SK-N-SH (cell line): ENCODE data around the gene ASTN2. TPM values are rescaled to one million over a fixed set of nuclear protein-coding genes. Genes with fewer than 3 reads are reported as not detected.

Experiments used
- CTCF ChIA-PET: fragments of 300-600, 350-600 bp; formaldehyde crosslinking; extraction: SDS; loops from one replicate; lab custom pipeline; 2021; lab: Yijun Ruan, JAX
- POLR2A ChIA-PET: fragments of 350-600 bp; sonication (Branson Sonifier 250); formaldehyde crosslinking; extraction: SDS; loops from one replicate; lab custom pipeline; 2020; ENCODE audit warnings: antibody characterized with exemption, inconsistent platforms; lab: Yijun Ruan, JAX
- DNase-seq: peaks from one replicate; pipeline ENCODE4 v3.0.0; 2012
- H2AFZ ChIP-seq: fragments of 200-600 bp; sonication (generic); 2 replicates; pipeline ENCODE4 v1.8.1; 2016; ENCODE audit warnings: antibody characterized with exemption, mild to moderate bottlenecking, low read depth
- H3F3A ChIP-seq: fragments of 200-600 bp; sonication (generic); replicated peaks from 2 replicates; pipeline ENCODE3; 2016; ENCODE audit warnings: antibody characterized with exemption, mild to moderate bottlenecking; ENCODE audit not compliant: insufficient read depth
- H3K27ac ChIP-seq, 2 experiments: fragments of 200-500 bp in 1 of 2; fragments of 200-600 bp in 1 of 2; sonication (Bioruptor generic) in 1 of 2; sonication (generic), shearing (Covaris generic) in 1 of 2; 2 replicates each; pipeline versions ENCODE4 v1.5.1 to v1.6.1; 2014 to 2016; ENCODE audit warnings: low read depth in 2 of 2, inconsistent platforms in 1 of 2, low read length in 1 of 2, mild to moderate bottlenecking in 1 of 2, mixed read lengths in 1 of 2
- H3K27me3 ChIP-seq: fragments of 200-600 bp; sonication (generic), shearing (Covaris generic); 2 replicates; pipeline ENCODE4 v1.6.1; 2016; ENCODE audit warnings: mixed run types; ENCODE audit not compliant: insufficient read depth
- H3K36me3 ChIP-seq, 2 experiments: fragments of 200-500 bp in 1 of 2; fragments of 200-600 bp in 1 of 2; sonication (Bioruptor generic) in 1 of 2; sonication (generic) in 1 of 2; replicated peaks in 1 of 2; 2 replicates each; pipeline versions ENCODE3 to v1.5.1; 2014 to 2016; ENCODE audit warnings: low read length in 1 of 2, mild to moderate bottlenecking in 1 of 2; ENCODE audit not compliant: insufficient read depth in 2 of 2, control insufficient read depth in 1 of 2
- H3K4me1 ChIP-seq, 2 experiments: fragments of 200-500 bp in 1 of 2; fragments of 200-600 bp in 1 of 2; sonication (Bioruptor generic) in 1 of 2; sonication (generic), shearing (Covaris generic) in 1 of 2; 2 replicates each; pipeline versions ENCODE4 v1.5.1 to v1.6.1; 2014 to 2016; ENCODE audit warnings: low read depth in 1 of 2, low read length in 1 of 2, mixed run types in 1 of 2; ENCODE audit not compliant: insufficient read depth in 2 of 2, control insufficient read depth in 1 of 2
- H3K4me2 ChIP-seq: fragments of 200-600 bp; sonication (generic), shearing (Covaris generic); 2 replicates; pipeline ENCODE4 v1.6.1; 2017; ENCODE audit warnings: mixed run types
- H3K4me3 ChIP-seq, 2 experiments: fragments of 200-500 bp in 1 of 2; fragments of 200-600 bp in 1 of 2; sonication (Bioruptor generic) in 1 of 2; sonication (generic), shearing (Covaris generic) in 1 of 2; 2 replicates each; pipeline versions ENCODE4 v1.5.1 to v1.8.1; 2014 to 2016; ENCODE audit warnings: low read depth in 2 of 2, inconsistent platforms in 1 of 2, low read length in 1 of 2, mild to moderate bottlenecking in 1 of 2, mixed read lengths in 1 of 2, moderate library complexity in 1 of 2
- H3K79me2 ChIP-seq: fragments of 200-600 bp; sonication (generic); 2 replicates; pipeline ENCODE4 v1.8.1; 2017; ENCODE audit warnings: mild to moderate bottlenecking; ENCODE audit not compliant: insufficient read depth
- H3K9ac ChIP-seq: fragments of 200-600 bp; sonication (generic); 2 replicates; pipeline ENCODE4 v1.6.1; 2017; ENCODE audit warnings: mixed run types
- H3K9me2 ChIP-seq: fragments of 200-600 bp; sonication (generic); 2 replicates; pipeline ENCODE4 v1.6.1; 2017; ENCODE audit warnings: mixed run types
- H3K9me3 ChIP-seq: fragments of 200-600 bp; sonication (generic); 2 replicates; pipeline ENCODE4 v1.6.1; 2017; ENCODE audit warnings: mixed run types, mild to moderate bottlenecking, moderate library complexity
- H4K20me1 ChIP-seq: fragments of 200-600 bp; sonication (generic); 2 replicates; pipeline ENCODE4 v1.6.1; 2017; ENCODE audit warnings: mild to moderate bottlenecking, mixed run types; ENCODE audit not compliant: insufficient read depth
- CHD2 ChIP-seq: fragments of 150-350 bp; IDR thresholded peaks from 2 replicates; pipeline ENCODE4 v1.6.1; 2018; ENCODE audit warnings: low read length; ENCODE audit not compliant: partially characterized antibody
- CTCF ChIP-seq: fragments of 200-600 bp; sonication (generic); IDR thresholded peaks from 2 replicates; pipeline ENCODE4 v1.6.1; 2017; ENCODE audit warnings: antibody characterized with exemption, mild to moderate bottlenecking, moderate library complexity
- EP300 ChIP-seq, 2 experiments: IDR thresholded peaks; 2 replicates each; pipeline versions ENCODE4 v1.4.0 to v1.6.1; 2012; ENCODE audit warnings: borderline replicate concordance in 1 of 2, low read depth in 1 of 2, low read length in 1 of 2
- FOXJ3 ChIP-seq: sonication (generic); formaldehyde crosslinking; IDR thresholded peaks from 2 replicates; pipeline ENCODE4 v1.5.1; 2020; ENCODE audit warnings: mild to moderate bottlenecking, missing genetic modification reagents
- GABPA ChIP-seq: IDR thresholded peaks from 2 replicates; pipeline ENCODE4 v1.4.0; 2012; ENCODE audit warnings: low read depth, mild to moderate bottlenecking
- GATA2 ChIP-seq: sonication (generic); formaldehyde crosslinking; IDR thresholded peaks from 2 replicates; pipeline ENCODE4 v1.5.0; 2020; ENCODE audit warnings: mild to moderate bottlenecking, missing genetic modification reagents
- MEF2A ChIP-seq: IDR thresholded peaks from 2 replicates; pipeline ENCODE4 v1.4.0; 2012; ENCODE audit warnings: low read depth, borderline replicate concordance
- NRF1 ChIP-seq: IDR thresholded peaks from 2 replicates; pipeline ENCODE4 v1.6.1; 2012; ENCODE audit warnings: low read depth, mild to moderate bottlenecking, low read length
- PBX3 ChIP-seq: IDR thresholded peaks from 2 replicates; pipeline ENCODE4; 2012
- RAD21 ChIP-seq: IDR thresholded peaks from 2 replicates; pipeline ENCODE4 v1.6.1; 2012; ENCODE audit warnings: mild to moderate bottlenecking, low read length
- RCOR1 ChIP-seq: fragments of 150-350 bp; IDR thresholded peaks from 2 replicates; pipeline ENCODE4 v1.6.1; 2017; ENCODE audit warnings: antibody characterized with exemption, low read length
- SIN3A ChIP-seq: IDR thresholded peaks from 2 replicates; pipeline ENCODE4 v1.6.1; 2012; ENCODE audit warnings: low read depth, mild to moderate bottlenecking, low read length, moderate library complexity, borderline replicate concordance
- TAF1 ChIP-seq: IDR thresholded peaks from 2 replicates; pipeline ENCODE4 v1.6.1; 2012; ENCODE audit warnings: low read depth, mild to moderate bottlenecking, low read length, moderate library complexity, borderline replicate concordance
- TEAD4 ChIP-seq: IDR thresholded peaks from 2 replicates; pipeline ENCODE4 v1.4.0; 2012; ENCODE audit warnings: mild to moderate bottlenecking, borderline replicate concordance; ENCODE audit not compliant: insufficient read depth
- WGBS: methylation state at CpG from one replicate; pipeline ENCODE4 v1.1.6; 2017; ENCODE audit warnings: low lambda C conversion rate; 5-methylcytosine and 5-hydroxymethylcytosine counted together
- polyA plus RNA-seq, 3 experiments: library from polyadenylated mRNA; depleted of rRNA; stranded (reverse); fragments of >200 nt; gene quantifications; 2 replicates each; pipeline ENCODE4 v1.2.3, GENCODE V29; 2012

ASTN2 gene
- polyA plus RNA-seq, 1 of the 3 experiments (the other 2 are of a cell fraction) = 6.6 TPM

DNA sequence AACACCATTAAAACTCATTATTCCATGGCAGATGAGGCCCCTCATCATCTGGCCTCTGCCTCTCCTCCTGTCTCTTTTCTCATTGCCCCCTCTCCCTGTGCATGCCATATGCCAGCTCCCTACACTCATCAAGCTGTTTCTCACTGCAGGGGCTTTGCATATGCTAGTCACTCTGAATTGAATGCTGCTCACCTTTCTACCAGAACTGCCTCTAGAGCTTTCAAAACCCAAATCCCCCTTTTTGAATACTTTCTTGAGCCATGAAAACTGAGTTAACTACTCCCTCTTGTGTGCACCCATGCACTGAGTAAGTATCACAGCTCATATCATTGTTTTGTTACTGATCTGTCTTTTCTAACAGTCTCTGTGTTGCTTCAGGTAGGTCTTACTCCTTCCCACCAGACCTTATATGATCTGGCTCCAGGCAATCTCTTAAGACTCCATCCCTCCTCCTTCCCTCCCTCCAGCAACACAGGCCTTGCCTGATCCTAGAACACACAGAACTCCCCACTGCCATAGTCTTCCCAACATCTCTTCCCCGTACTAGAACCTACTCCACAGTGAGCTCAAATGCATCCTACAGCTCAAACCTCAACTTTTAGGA, 60.5 kb downstream of the ASTN2 start:
- WGBS = 8% methylated on average over 1 of the region's 1 CpG
- peaks cover 0 to under 1% of the 10 kb centered on the region in 2 experiments for H3K36me3 ChIP-seq
- ChIA-PET POLR2A (interaction anchor here (0.6 to 2.6 kb wide), 5 partner anchors 9 to 77 kb away, joined by 3 to 18 read pairs (median 3); no protein-coding TSS in a partner anchor), CTCF (interaction anchor here (0.7 to 2.4 kb wide), 17 partner anchors 9 to 362 kb away, joined by 3 to 20 read pairs (median 4); no protein-coding TSS in a partner anchor)
- no peaks in the 10 kb centered on the region for H3K9me2 ChIP-seq
- no peak overlapping the region for H2AFZ ChIP-seq
- no peaks in the 10 kb centered on the region for H3F3A ChIP-seq
- TF ChIP-seq RAD21 (peak; percentile 61), CTCF (no peak)
- no peak overlapping the region for H3K9ac ChIP-seq
- H3K4me1 ChIP-seq = peaks cover 0 to 19% of the 10 kb centered on the region in 2 experiments; a peak in 2 of 4 replicates
- H3K79me2 ChIP-seq = no peaks in the 10 kb centered on the region
- H4K20me1 ChIP-seq = no peaks in the 10 kb centered on the region
- peak overlapping the region in 1 of 2 experiments; percentile 97; a peak in 2 of 4 replicates for H3K27ac ChIP-seq
- no peak overlapping the region for H3K4me3 ChIP-seq
- no peak for DNase-seq
- H3K4me2 ChIP-seq = no peak overlapping the region
- no peaks in the 10 kb centered on the region for H3K9me3 ChIP-seq
- no peaks in the 10 kb centered on the region for H3K27me3 ChIP-seq

GRCh38 chr9:117344892-117345660, 69.8 kb downstream of the ASTN2 start:
- CTCF ChIA-PET = interaction anchor here (0.7 to 1.7 kb wide), 5 partner anchors 9 to 98 kb away, joined by 3 to 7 read pairs (median 4); no protein-coding TSS in a partner anchor
- Histone ChIP-seq H3K9ac (no peak overlapping the region), H3K9me3 (no peaks in the 10 kb centered on the region)

DNA sequence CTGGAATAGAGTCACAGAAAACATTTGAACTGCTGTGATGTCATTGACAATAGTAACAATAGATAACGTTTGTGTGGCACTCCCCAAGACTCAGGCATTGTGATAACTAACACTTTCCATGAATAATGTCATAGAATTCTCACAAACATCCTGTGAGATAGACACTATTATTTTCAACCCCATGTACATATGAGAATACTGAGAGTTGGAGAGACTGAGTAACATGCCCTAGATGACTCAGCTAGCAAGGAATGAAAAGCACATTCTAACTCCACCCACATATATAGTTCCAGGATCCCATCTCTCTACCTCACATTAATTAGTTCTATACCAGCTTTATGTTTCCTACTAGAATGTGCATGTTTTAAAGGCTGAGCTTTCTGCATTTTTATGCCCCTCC, 71.4 kb downstream of the ASTN2 start:
- Histone ChIP-seq H3K4me3 (no peak overlapping the region), H2AFZ (no peak overlapping the region), H3K36me3 (no peaks in the 10 kb centered on the region), H3F3A (no peaks in the 10 kb centered on the region), H3K9ac (no peak overlapping the region), H3K27ac (peak overlapping the region in 1 of 2 experiments; percentile 87; a peak in 2 of 4 replicates), H3K4me1 (peaks cover 0 to 45% of the 10 kb centered on the region in 2 experiments; a peak in 2 of 4 replicates), H3K9me3 (no peaks in the 10 kb centered on the region), H3K4me2 (no peak overlapping the region), H3K27me3 (no peaks in the 10 kb centered on the region), H3K79me2 (no peaks in the 10 kb centered on the region), H4K20me1 (no peaks in the 10 kb centered on the region), H3K9me2 (no peaks in the 10 kb centered on the region)
- ChIA-PET POLR2A (no interaction called here), CTCF (interaction anchor here (1.2 to 2.0 kb wide), 3 partner anchors 32 to 165 kb away, joined by 3 to 6 read pairs (median 4); no protein-coding TSS in a partner anchor)
- 18% methylated on average over 1 of the region's 1 CpG for WGBS
- no peak for DNase-seq
- TF ChIP-seq PBX3 (no peak), FOXJ3 (CRISPR knock-in tag) (no peak), EP300 (IDR thresholded peaks at IDR 0.05; ENCODE audit: borderline replicate concordance in 1 of 2, low read depth in 1 of 2, low read length in 1 of 2) (no peak), RCOR1 (no peak), SIN3A (no peak), NRF1 (no peak), TAF1 (no peak), TEAD4 (no peak), MEF2A (no peak), GABPA (no peak)

More at GRCh38 chr9:117344892-117345660, 69.8 kb downstream of the ASTN2 start:
- Histone ChIP-seq H3K36me3 (no peaks in the 10 kb centered on the region), H3K79me2 (no peaks in the 10 kb centered on the region), H3K9me2 (no peaks in the 10 kb centered on the region), H3K4me2 (no peak overlapping the region), H3K4me1 (peaks cover 0 to 40% of the 10 kb centered on the region in 2 experiments; a peak in 2 of 4 replicates), H3K27me3 (no peaks in the 10 kb centered on the region), H2AFZ (no peak overlapping the region), H3K27ac (peak overlapping the region in 1 of 2 experiments; percentile 87; a peak in 2 of 4 replicates), H3F3A (no peaks in the 10 kb centered on the region), H3K4me3 (no peak overlapping the region), H4K20me1 (no peaks in the 10 kb centered on the region)
- peak; percentile 6 for DNase-seq
- peak; percentile 70 for TF ChIP-seq GATA2 (CRISPR knock-in tag)
- TF ChIP-seq RAD21 = 0 out of 2 replicates have a peak, but pooled peaks have one; percentile 5
- no peak for TF ChIP-seq CHD2
- TF ChIP-seq EP300 (IDR thresholded peaks at IDR 0.05; ENCODE audit: borderline replicate concordance in 1 of 2, low read depth in 1 of 2, low read length in 1 of 2) = peak in 1 of 2 experiments; percentile 78; a peak in 2 of 4 replicates
- WGBS = 19% methylated on average over 4 of the region's 4 CpGs
- POLR2A ChIA-PET = interaction anchor here (0.9 to 1.5 kb wide), 3 partner anchors 10 to 67 kb away, joined by 3 to 6 read pairs (median 3); no protein-coding TSS in a partner anchor
